Karpas-422 (cell line): ENCODE measurements around the gene TP53INP2. TPM values are rescaled to one million over a fixed set of nuclear protein-coding genes. Genes with fewer than 3 reads are reported as not detected.

ENCODE experiments used
- DNase-seq: peaks from one replicate; pipeline ENCODE4 v3.0.0-alpha.2; 2015
- H2AFZ ChIP-seq: fragments of 200-600 bp; sonication (generic); 2 replicates; pipeline ENCODE4 v1.6.1; 2014; ENCODE audit warnings: antibody characterized with exemption, low read length, mixed read lengths
- H3K27ac ChIP-seq: fragments of 200-600 bp; sonication (generic); 2 replicates; pipeline ENCODE4 v1.5.1; 2014; ENCODE audit warnings: mild to moderate bottlenecking, low read length, moderate library complexity
- H3K27me3 ChIP-seq: fragments of 200-600 bp; sonication (generic); 2 replicates; pipeline ENCODE4 v1.6.1; 2014; ENCODE audit warnings: low read length, mixed read lengths
- H3K36me3 ChIP-seq: fragments of 200-600 bp; sonication (generic); 2 replicates; pipeline ENCODE4 v1.6.1; 2014; ENCODE audit warnings: low read length, mixed read lengths; ENCODE audit not compliant: insufficient read depth
- H3K4me1 ChIP-seq: fragments of 200-600 bp; sonication (generic); 2 replicates; pipeline ENCODE4 v1.6.1; 2014; ENCODE audit warnings: mild to moderate bottlenecking, low read length, mixed read lengths
- H3K4me2 ChIP-seq: fragments of 200-600 bp; sonication (generic); 2 replicates; pipeline ENCODE4 v1.6.1; 2014; ENCODE audit warnings: low read length, low read depth, mild to moderate bottlenecking; ENCODE audit not compliant: poor library complexity, severe bottlenecking
- H3K4me3 ChIP-seq: fragments of 200-600 bp; sonication (generic); 2 replicates; pipeline ENCODE4 v1.5.1; 2014; ENCODE audit warnings: mild to moderate bottlenecking, antibody characterized with exemption, low read length, mixed read lengths
- H3K79me2 ChIP-seq: fragments of 200-600 bp; sonication (generic); 2 replicates; pipeline ENCODE4 v1.6.1; 2014; ENCODE audit warnings: mild to moderate bottlenecking, low read length, mixed read lengths
- H3K9ac ChIP-seq: fragments of 200-600 bp; sonication (generic); 2 replicates; pipeline ENCODE4 v1.6.0; 2014; ENCODE audit warnings: low read length
- H3K9me2 ChIP-seq: fragments of 200-600 bp; sonication (generic), shearing (Covaris generic); replicated peaks from 2 replicates; pipeline ENCODE4 v1.6.0; 2014; ENCODE audit warnings: mild to moderate bottlenecking, low read length, moderate library complexity; ENCODE audit not compliant: insufficient read depth
- H3K9me3 ChIP-seq: fragments of 300-700, 200-600 bp; sonication (generic); 2 replicates; pipeline ENCODE4 v1.6.1; 2014; ENCODE audit warnings: low read length, mixed read lengths
- H4K20me1 ChIP-seq: fragments of 200-600 bp; sonication (generic); 2 replicates; pipeline ENCODE4 v1.6.1; 2014; ENCODE audit warnings: mild to moderate bottlenecking, antibody characterized with exemption, low read length, low read depth; ENCODE audit not compliant: insufficient read depth
- total RNA-seq: library from RNA; depleted of rRNA; stranded (reverse); fragments of >200 nt; shearing (Covaris generic); gene quantifications from 2 replicates; pipeline ENCODE4 v1.2.3, GENCODE V29; 2014; ENCODE audit warnings: low replicate concordance

TP53INP2 gene
- total RNA-seq, 1 experiment from 2014 or later: 8.1 TPM

DNA sequence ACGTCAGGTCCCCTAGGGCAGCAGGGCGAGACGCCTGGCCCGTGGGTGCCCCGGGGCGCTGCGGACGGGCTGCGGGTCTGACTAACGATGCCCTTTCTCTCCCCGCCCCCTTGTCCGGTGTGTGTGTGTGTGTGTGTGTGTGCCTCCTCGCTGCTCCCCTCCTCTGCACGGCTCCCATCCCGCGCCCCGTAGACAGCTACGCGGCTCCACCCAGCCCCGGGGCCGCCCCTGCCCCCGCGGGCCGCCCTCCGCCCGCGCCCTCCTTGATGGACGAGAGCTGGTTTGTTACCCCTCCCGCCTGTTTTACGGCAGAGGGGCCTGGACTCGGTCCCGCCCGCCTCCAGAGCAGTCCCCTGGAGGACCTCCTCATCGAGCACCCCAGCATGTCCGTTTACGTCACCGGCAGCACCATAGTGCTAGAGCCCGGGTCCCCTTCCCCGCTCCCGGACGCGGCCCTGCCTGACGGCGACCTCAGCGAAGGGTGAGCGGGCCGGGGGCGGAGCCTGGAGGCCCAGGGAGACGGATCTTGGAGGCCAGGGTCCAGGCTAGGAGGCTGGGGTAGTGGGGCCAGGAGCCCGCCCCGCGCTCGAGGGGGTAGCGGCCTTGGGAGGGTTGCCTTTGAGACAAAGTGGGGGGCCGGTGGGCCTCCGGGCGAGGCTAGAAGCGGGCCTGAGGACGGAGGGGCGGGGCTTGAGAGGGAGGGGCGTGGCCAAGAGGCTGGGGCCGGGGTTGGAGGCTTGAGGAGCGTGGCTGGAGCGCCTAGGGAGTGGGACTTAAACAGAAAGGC is 5.1 kb downstream of the TP53INP2 start:
- Histone ChIP-seq H3K4me1 (peaks cover 54% of the 10 kb centered on the region), H3K79me2 (no peaks in the 10 kb centered on the region), H3K9me3 (no peaks in the 10 kb centered on the region), H3K9me2 (no peaks in the 10 kb centered on the region), H3K27ac (peak overlapping the region; percentile 73), H2AFZ (peak overlapping the region; percentile 75; the same call in 1 of the 2 replicates), H3K4me2 (peak overlapping the region; percentile 86), H3K9ac (peak overlapping the region; percentile 87), H3K36me3 (no peaks in the 10 kb centered on the region), H3K27me3 (no peaks in the 10 kb centered on the region), H3K4me3 (peak overlapping the region; percentile 87), H4K20me1 (no peaks in the 10 kb centered on the region; the same call in 1 of the 2 replicates)
- peak; percentile 94 for DNase-seq

DNA sequence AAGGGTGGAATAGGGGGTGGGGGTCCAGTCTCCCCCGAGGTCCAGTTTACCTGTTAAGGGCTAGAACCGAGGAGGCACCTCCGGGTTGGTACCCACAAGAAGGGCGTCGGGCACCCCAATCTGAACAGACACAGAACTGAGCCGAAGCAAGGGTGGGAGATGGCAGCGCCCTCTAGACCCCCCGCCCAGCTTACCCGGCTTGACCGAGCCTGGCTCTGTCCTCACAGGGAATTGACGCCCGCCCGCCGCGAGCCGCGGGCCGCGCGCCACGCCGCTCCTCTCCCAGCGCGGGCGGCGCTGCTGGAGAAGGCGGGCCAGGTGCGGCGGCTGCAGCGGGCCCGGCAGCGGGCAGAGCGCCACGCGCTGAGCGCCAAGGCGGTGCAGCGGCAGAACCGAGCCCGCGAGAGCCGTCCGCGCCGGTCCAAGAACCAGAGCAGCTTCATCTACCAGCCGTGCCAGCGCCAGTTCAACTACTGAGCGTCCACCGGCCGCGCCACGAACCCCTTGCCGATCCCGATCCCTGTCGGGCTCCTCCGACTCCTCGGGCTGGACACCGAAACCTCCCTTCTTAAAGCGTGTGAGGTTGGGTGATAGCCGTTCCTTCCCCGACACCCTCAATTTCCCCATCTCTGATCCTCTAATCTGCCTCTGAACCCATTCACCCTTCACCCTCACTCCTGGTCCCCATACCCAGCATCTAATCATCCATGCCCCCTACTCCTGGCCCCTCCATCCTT is 5.9 kb downstream of the TP53INP2 start:
- no peaks in the 10 kb centered on the region; the same call in 1 of the 2 replicates for H4K20me1 ChIP-seq
- H3K27ac ChIP-seq: peak overlapping the region; percentile 39
- no peaks in the 10 kb centered on the region for H3K36me3 ChIP-seq
- H3K27me3 ChIP-seq: no peaks in the 10 kb centered on the region
- H3K9me3 ChIP-seq: no peaks in the 10 kb centered on the region
- H3K79me2 ChIP-seq: no peaks in the 10 kb centered on the region
- H3K4me1 ChIP-seq: peaks cover 50% of the 10 kb centered on the region
- H3K9me2 ChIP-seq: no peaks in the 10 kb centered on the region
- peak overlapping the region; percentile 87 for H3K9ac ChIP-seq
- H2AFZ ChIP-seq: peak overlapping the region; percentile 61; the same call in 1 of the 2 replicates
- H3K4me2 ChIP-seq: peak overlapping the region; percentile 86
- no peak for DNase-seq
- peak overlapping the region; percentile 87 for H3K4me3 ChIP-seq

- Histone ChIP-seq H3K9me3 (no peaks in the 10 kb centered on the region), H3K79me2 (no peaks in the 10 kb centered on the region), H3K4me3 (peak overlapping the region; percentile 87), H3K9ac (peak overlapping the region; percentile 87), H3K4me1 (peaks cover 45% of the 10 kb centered on the region), H3K9me2 (no peaks in the 10 kb centered on the region), H3K4me2 (peak overlapping the region; percentile 86), H3K27ac (peak overlapping the region; percentile 39), H2AFZ (no peak overlapping the region), H3K27me3 (no peaks in the 10 kb centered on the region), H3K36me3 (no peaks in the 10 kb centered on the region), H4K20me1 (no peaks in the 10 kb centered on the region; the same call in 1 of the 2 replicates)
- DNase-seq: no peak
Observed at GRCh38 chr20:34710568-34710839, 6.4 kb downstream of the TP53INP2 start.

DNA sequence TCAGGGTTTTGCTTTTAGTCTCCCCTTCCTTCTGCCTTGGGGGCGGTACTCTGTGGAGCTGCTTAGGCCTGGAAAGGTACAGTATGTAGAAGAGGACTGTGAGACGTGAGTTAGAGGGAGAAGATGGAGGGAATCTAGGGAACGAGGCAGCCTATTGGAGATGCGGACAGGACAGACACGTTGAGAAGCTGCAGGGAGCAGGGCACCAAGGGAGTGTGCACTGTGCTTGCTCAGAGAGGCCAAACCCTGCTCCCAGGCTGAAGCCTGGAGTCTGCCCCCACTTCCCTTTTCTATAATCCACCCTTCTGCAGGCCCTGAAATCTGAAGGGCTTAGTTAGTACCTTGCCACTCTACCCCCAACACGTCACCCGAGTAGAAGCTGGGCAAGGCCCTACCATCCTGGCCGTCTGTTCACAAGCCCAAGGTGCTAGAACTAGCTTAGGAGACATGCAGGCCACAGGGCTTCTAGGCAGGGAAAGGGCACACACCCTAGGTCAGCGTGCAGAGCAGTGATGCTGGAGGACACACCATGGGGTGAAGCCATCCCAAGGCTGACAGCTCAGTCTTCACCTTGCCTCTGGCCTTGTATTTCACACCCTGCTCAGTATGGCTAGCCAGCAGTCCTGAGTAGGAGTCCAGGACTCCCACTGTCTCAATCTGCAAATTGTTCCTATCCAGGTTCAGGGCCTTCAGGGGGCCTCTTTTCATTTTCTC is 6.9 kb downstream of the TP53INP2 start:
- Histone ChIP-seq H3K4me3 (peak overlapping the region; percentile 87), H3K9me3 (no peaks in the 10 kb centered on the region), H3K4me1 (peaks cover 40% of the 10 kb centered on the region), H3K79me2 (no peaks in the 10 kb centered on the region), H3K36me3 (no peaks in the 10 kb centered on the region), H3K9me2 (no peaks in the 10 kb centered on the region), H3K9ac (peak overlapping the region; percentile 87), H3K27me3 (no peaks in the 10 kb centered on the region), H3K27ac (peak overlapping the region; percentile 39; the same call in 1 of the 2 replicates), H2AFZ (no peak overlapping the region), H4K20me1 (no peaks in the 10 kb centered on the region; the same call in 1 of the 2 replicates), H3K4me2 (peak overlapping the region; percentile 86)
- peak; percentile 67 for DNase-seq

DNA sequence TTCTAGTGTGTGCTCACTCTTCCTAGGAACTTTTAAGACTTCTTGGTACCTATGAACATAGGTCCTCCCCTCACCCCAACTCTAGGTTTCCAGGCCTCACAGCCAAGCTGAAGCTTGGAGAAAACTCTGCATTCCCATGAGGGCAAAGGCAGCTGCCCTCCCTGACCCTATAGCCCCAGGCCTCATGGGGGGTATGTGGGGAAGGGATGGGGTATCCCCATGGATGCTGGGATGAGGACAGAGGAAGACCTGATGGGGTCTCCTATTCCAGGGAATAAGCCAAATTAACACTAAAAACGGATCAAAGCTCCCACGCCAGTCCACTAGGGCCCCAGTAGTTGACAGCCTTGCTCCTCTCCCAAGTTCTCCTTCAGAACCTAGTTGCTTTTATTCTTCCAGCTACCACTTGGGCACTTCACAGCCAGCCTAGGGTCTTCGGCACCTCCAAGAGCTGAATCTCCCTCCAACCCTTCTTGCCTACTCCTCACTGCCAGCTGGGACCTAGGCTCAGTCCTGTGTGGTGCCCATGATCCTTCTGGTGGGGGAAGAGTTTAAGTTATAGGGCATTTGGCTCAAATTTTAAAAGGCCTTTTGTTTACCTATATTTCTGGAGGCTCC is 7.8 kb downstream of the TP53INP2 start:
- Histone ChIP-seq H3K9me2 (no peaks in the 10 kb centered on the region), H3K27ac (no peak overlapping the region), H3K79me2 (no peaks in the 10 kb centered on the region), H3K4me3 (no peak overlapping the region), H3K36me3 (no peaks in the 10 kb centered on the region), H3K9me3 (no peaks in the 10 kb centered on the region), H3K27me3 (no peaks in the 10 kb centered on the region), H3K4me2 (peak overlapping the region; percentile 86), H2AFZ (no peak overlapping the region), H3K4me1 (peaks cover 34% of the 10 kb centered on the region), H4K20me1 (no peaks in the 10 kb centered on the region; the same call in 1 of the 2 replicates), H3K9ac (no peak overlapping the region)
- no peak for DNase-seq

DNA sequence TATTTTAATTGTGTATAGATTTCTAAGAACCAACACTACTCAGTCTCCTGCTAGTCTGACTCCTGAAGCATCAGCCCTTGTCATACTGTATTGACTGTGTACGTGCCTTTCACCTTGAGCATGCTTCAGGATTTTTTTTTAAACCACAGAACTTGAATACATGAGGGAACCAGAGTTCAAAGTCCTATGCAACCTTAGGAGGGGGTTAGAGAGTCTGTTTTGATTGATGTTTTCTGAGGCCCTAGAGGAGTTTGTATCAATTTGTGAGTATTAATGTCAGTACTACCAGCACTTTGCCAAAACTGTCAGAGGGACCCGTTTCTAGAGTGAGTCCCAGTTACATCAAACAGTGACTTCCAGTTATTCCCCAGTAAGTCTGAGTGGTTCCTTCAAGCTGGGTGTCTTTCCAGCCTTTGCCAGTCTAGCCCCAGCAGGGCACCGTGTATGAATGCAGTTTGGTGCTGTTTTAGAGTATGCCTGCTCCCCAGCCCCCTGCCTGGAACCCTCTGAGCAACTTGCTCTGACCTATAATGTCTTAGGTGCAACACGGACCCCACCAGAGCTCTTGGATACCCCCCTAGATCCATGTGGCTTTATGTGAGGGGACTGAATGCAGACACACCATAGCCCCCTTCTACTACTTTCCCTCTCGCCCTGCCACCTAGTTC is 8.5 kb downstream of the TP53INP2 start:
- Histone ChIP-seq H3K9ac (no peak overlapping the region), H3K79me2 (no peaks in the 10 kb centered on the region), H4K20me1 (no peaks in the 10 kb centered on the region; the same call in 1 of the 2 replicates), H3K9me3 (no peaks in the 10 kb centered on the region), H2AFZ (no peak overlapping the region), H3K9me2 (no peaks in the 10 kb centered on the region), H3K36me3 (no peaks in the 10 kb centered on the region), H3K27ac (no peak overlapping the region), H3K4me2 (no peak overlapping the region), H3K27me3 (no peaks in the 10 kb centered on the region), H3K4me1 (peaks cover 34% of the 10 kb centered on the region), H3K4me3 (no peak overlapping the region)
- no peak for DNase-seq

DNA sequence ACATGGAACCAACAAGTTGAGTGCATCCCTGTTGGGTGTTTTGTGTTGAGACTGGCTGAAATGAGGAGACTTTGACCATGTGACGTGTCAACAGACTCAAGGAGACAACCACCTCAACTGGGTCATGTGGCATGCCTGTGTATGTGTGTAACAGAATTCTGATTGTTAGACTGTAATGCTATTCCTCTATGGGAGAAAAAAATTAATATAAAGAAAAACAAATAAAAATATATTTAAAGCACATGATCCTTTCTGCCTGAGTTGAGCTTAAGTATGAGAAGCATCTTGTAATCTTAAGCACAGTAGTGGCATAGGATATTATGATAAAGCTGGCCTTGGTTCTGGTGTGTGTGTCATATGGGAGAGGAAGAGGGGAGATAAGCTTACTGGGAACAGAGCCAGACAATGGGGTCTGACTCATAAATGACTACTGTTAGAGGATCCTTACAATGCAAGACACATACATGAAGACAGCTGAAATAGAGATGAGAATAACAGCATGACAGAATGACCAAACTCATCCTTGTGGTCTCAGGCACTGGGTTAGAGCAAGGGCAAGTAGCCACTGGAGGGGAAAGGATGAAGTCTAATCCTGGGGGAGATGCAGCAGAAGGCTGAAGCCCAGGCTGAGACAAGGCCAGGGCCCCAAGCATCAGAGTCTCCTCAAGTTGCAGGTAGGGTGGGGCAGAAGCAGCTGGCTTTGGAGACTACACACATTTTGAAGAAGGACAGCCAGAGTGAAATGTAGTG is 9.2 kb downstream of the TP53INP2 start:
- H3K9me2 ChIP-seq: no peaks in the 10 kb centered on the region
- H3K4me2 ChIP-seq: no peak overlapping the region
- DNase-seq: no peak
- no peaks in the 10 kb centered on the region for H3K27me3 ChIP-seq
- H3K9ac ChIP-seq: no peak overlapping the region
- no peak overlapping the region for H3K4me3 ChIP-seq
- no peaks in the 10 kb centered on the region for H3K9me3 ChIP-seq
- H3K79me2 ChIP-seq: no peaks in the 10 kb centered on the region
- no peaks in the 10 kb centered on the region for H3K36me3 ChIP-seq
- H2AFZ ChIP-seq: no peak overlapping the region
- no peaks in the 10 kb centered on the region; the same call in 1 of the 2 replicates for H4K20me1 ChIP-seq
- H3K4me1 ChIP-seq: peaks cover 34% of the 10 kb centered on the region
- no peak overlapping the region for H3K27ac ChIP-seq
